K562 (cell line): Measurements from ENCODE around the gene TRIM44.

Experiments used
- CHD4 ChIP-seq: fragments of 200-600 bp; sonication (generic); IDR thresholded peaks from 3 replicates; pipeline ENCODE4 v1.6.1; 2012; ENCODE audit warnings: low read depth, mild to moderate bottlenecking, mixed read lengths, low read length, inconsistent platforms; ENCODE audit not compliant: insufficient read depth, insufficient replicate concordance, poor library complexity, severe bottlenecking
- CTCF ChIP-seq, 3 experiments: IDR thresholded peaks in 2 of 3; conservative IDR thresholded peaks in 1 of 3; 2 replicates each; pipeline ENCODE4 v1.5.1; 2011 to 2012; ENCODE audit warnings: low read length in 3 of 3, mild to moderate bottlenecking in 3 of 3, control low read depth in 2 of 3, improper control_type of control experiment in 1 of 3, inconsistent platforms in 1 of 3, low read depth in 1 of 3, mixed read lengths in 1 of 3, moderate library complexity in 1 of 3; ENCODE audit not compliant: insufficient read depth in 2 of 3
- ETV6 ChIP-seq, 3 experiments: fragments of 150-350 bp in 1 of 3; sonication (generic) in 1 of 3; formaldehyde crosslinking in 1 of 3; IDR thresholded peaks; 2 replicates each; pipeline versions ENCODE4 v1.6.1 to v1.8.0; 2014 to 2022; ENCODE audit warnings: borderline replicate concordance in 2 of 3, low read depth in 2 of 3, antibody characterized with exemption in 1 of 3, low read length in 1 of 3, mild to moderate bottlenecking in 1 of 3, missing genetic modification reagents in 1 of 3
- KLF6 ChIP-seq: fragments of 250-450 bp; sonication (Bioruptor Pico); IDR thresholded peaks from 2 replicates; pipeline ENCODE4 v1.4.0; 2020; ENCODE audit warnings: mild to moderate bottlenecking, moderate library complexity, borderline replicate concordance
- MAFK ChIP-seq: IDR thresholded peaks from 2 replicates; pipeline ENCODE4 v1.6.1; 2011; ENCODE audit warnings: low read length, improper control_type of control experiment
- MYC ChIP-seq, 2 experiments: fragments of 250-450 bp in 1 of 2; sonication (Bioruptor Pico) in 1 of 2; IDR thresholded peaks; 2 replicates each; pipeline versions ENCODE4 v1.5.1 to v1.6.1; 2012 to 2021; ENCODE audit warnings: low read depth in 2 of 2, borderline replicate concordance in 1 of 2, improper control_type of control experiment in 1 of 2, low read length in 1 of 2, mild to moderate bottlenecking in 1 of 2, moderate library complexity in 1 of 2
- NR2C2 ChIP-seq, 2 experiments: fragments of 200-800 bp in 1 of 2; sonication (Bioruptor generic) in 1 of 2; sonication (generic) in 1 of 2; formaldehyde crosslinking in 1 of 2; IDR thresholded peaks; 2 replicates each; pipeline versions ENCODE4 v1.6.1 to v1.8.0; 2016 to 2022; ENCODE audit warnings: mild to moderate bottlenecking in 1 of 2, missing compliant biosample characterization in 1 of 2, missing genetic modification characterization in 1 of 2, missing genetic modification reagents in 1 of 2
- NR3C1 ChIP-seq: sonication (generic); formaldehyde crosslinking; IDR thresholded peaks from 2 replicates; pipeline ENCODE4 v1.8.1; 2022; ENCODE audit warnings: missing genetic modification reagents
- SMAD2 ChIP-seq: fragments of 150-350 bp; IDR thresholded peaks from 2 replicates; pipeline ENCODE4 v1.6.1; 2014; ENCODE audit warnings: low read depth, mild to moderate bottlenecking, low read length
- TCF7L2 ChIP-seq: fragments of 150-350 bp; IDR thresholded peaks from 2 replicates; pipeline ENCODE4 v1.6.1; 2016; ENCODE audit warnings: low read depth, mild to moderate bottlenecking, low read length, moderate library complexity
- ZNF274 ChIP-seq: IDR thresholded peaks from 2 replicates; pipeline ENCODE4 v1.6.1; 2011; ENCODE audit warnings: low read depth, mild to moderate bottlenecking, low read length, moderate library complexity, borderline replicate concordance

- no peak for TF ChIP-seq NR2C2 (CRISPR knock-in tag; IDR thresholded peaks at IDR 0.05)
- TF ChIP-seq NR2C2 (tag; IDR thresholded peaks at IDR 0.05): no peak
- no peak for TF ChIP-seq CTCF (IDR thresholded peaks at IDR 0.05 in 2 of 3, conservative IDR thresholded peaks at IDR 0.05 in 1 of 3; ENCODE audit: insufficient read depth in 2 of 3, low read depth in 1 of 3, low read length in 3 of 3)
- no peak for TF ChIP-seq KLF6 (CRISPR knock-in tag)
- no peak for TF ChIP-seq SMAD2
- no peak for TF ChIP-seq NR3C1 (CRISPR knock-in tag)
- no peak for TF ChIP-seq ETV6 (IDR thresholded peaks at IDR 0.05; ENCODE audit: borderline replicate concordance in 1 of 2, low read depth in 2 of 2, low read length in 1 of 2)
- TF ChIP-seq ETV6 (CRISPR knock-in tag; IDR thresholded peaks at IDR 0.05; ENCODE audit: borderline replicate concordance): no peak
- TF ChIP-seq ZNF274: no peak
- TF ChIP-seq MAFK: no peak
- no peak for TF ChIP-seq CHD4
- no peak for TF ChIP-seq MYC (IDR thresholded peaks at IDR 0.05; ENCODE audit: low read depth, low read length)
- TF ChIP-seq MYC (CRISPR knock-in tag; IDR thresholded peaks at IDR 0.05; ENCODE audit: borderline replicate concordance, low read depth): no peak
- TF ChIP-seq TCF7L2: no peak
These were observed 14.0 kb downstream of the TRIM44 start for GRCh38 chr11:35676611-35676965.
